Measurements from ENCODE around the gene RTL1. TPM values are rescaled to one million over a fixed set of nuclear protein-coding genes. Genes with fewer than 3 reads are reported as not detected.

Gene RTL1
- total RNA-seq, 1 donor from 2014 or later: not detected

DNA sequence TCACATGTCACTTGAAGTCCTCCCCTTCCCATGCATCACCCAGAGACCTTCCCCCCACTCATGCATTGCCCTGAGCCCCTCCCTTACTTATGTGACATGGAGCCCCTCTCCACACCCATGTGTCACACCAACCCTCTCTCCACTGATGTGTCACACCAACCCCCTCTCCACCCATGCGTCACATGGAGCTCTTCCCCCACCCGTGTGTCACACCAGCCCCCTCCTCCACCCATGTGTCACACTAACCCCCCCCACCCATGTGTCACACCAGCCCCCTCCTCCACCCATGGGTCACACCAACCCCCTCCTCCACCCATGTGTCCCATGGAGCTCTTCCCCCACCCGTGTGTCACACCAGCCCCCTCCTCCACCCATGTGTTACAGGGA, 30.4 kb downstream of the RTL1 start:
- Mint-ChIP-seq H3K27me3 (ENCODE audit: low read depth) (no peaks in the 10 kb centered on the region), H3K4me3 (ENCODE audit: low read depth) (no peak overlapping the region), H3K36me3 (ENCODE audit: low read depth) (no peaks in the 10 kb centered on the region), H3K27ac (no peak overlapping the region), H3K4me1 (ENCODE audit: low read depth) (no peaks in the 10 kb centered on the region), H3K9me3 (no peaks in the 10 kb centered on the region)
- DNase-seq (ENCODE audit: low spot score): no peak
- intact Hi-C loops (cut with micrococcal nuclease): no loop called here

DNA sequence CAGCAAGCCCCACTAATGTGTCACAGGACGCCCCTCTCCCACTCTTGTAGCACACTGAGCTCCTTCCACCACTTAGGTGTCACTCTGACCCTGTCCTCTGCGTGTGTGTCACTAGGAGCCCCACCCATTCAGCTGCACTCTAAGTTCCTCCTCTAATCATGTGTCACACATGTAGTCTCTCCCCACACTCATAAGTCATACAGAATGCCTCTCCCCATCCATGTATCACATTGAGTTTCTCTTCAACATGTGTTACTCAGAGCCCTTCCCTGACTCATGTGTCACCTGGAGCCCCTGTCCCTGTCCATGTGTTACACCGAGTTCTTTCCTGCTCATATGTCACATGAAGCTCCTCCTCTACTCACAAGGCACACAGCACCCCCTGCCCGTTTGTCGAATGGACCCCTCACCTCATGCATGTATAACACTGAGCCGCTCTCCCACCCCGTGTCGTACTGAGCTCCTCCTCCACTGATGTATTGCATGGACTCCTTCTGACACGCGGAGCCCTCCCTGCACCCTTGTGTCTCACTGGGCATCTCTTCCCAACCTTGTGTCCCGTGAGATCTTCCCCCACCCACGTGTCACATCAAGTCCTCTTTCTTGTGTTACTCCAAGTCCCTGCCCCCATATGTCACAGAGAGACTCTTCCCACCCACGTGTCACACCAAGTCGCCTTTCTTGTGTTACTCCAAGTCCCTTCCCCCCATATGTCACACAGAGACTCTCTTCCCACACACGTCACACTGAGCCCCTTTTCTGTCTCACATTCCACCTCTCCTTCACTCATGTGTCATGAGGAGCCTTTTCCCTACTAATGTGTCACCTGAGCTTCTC, 31.0 kb downstream of the RTL1 start:
- intact Hi-C loops (cut with micrococcal nuclease): no loop called here
- no peaks in the 10 kb centered on the region for H3K27me3 Mint-ChIP-seq (ENCODE audit: low read depth)

DNA sequence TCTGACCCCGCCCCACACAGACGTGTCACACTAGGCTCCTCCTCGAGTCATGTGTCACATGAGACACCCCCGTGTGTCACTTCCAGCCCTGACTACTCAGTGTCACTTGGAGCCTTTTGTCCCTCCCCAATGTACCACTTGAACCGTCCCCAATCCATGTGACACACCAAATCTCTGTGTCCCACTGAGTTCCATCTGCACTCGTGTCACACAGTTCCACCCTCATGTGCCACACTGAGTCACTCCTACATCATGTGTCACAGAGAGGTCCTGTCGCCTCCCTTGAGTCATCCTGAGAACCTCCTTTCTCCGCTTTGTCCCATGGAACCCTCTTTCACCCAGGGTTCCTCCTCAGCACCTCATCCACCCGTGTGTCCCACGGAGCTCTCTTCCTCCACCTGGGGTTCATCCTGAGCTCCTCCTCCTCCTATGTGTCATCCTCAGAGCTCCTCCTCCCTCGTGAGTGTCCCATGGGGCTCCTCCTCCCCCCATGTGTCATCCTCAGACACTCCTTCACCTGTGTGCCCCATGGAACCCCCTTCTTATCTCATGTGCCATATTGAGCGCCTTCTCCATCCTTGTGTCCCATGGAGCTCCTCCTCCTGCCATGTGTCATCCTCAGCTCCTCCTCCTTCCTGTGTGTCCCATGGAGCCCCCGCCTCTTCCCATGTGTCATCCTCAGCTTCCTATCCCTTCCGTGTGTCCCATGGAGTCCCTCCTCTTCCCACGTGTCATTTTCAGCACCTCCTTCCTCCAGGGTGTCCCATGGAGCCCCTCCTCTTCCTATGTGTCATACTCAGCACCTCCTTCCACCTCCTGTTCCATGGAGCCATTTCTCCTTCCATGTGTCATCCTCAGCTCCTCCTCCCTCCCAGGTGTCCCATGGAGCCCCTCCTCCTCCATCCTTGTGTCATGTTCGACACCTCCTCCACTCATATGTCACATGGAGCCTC, 32.0 kb downstream of the RTL1 start:
- H3K27ac Mint-ChIP-seq: peak overlapping the region; percentile 13
- intact Hi-C loops (cut with micrococcal nuclease): no loop called here
- H3K4me3 Mint-ChIP-seq (ENCODE audit: low read depth): no peak overlapping the region
- no peak for DNase-seq (ENCODE audit: low spot score)
- H3K36me3 Mint-ChIP-seq (ENCODE audit: low read depth): no peaks in the 10 kb centered on the region
- H3K9me3 Mint-ChIP-seq: no peaks in the 10 kb centered on the region
- H3K4me1 Mint-ChIP-seq (ENCODE audit: low read depth): no peaks in the 10 kb centered on the region
- no peaks in the 10 kb centered on the region for H3K27me3 Mint-ChIP-seq (ENCODE audit: low read depth)

More for the DNA sequence above, 31.0 kb downstream of the RTL1 start:
- peak overlapping the region; percentile 13 for H3K27ac Mint-ChIP-seq
- DNase-seq (ENCODE audit: low spot score): no peak
- H3K36me3 Mint-ChIP-seq (ENCODE audit: low read depth): no peaks in the 10 kb centered on the region
- no peaks in the 10 kb centered on the region for H3K9me3 Mint-ChIP-seq
- no peak overlapping the region for H3K4me3 Mint-ChIP-seq (ENCODE audit: low read depth)
- no peaks in the 10 kb centered on the region for H3K4me1 Mint-ChIP-seq (ENCODE audit: low read depth)

DNA sequence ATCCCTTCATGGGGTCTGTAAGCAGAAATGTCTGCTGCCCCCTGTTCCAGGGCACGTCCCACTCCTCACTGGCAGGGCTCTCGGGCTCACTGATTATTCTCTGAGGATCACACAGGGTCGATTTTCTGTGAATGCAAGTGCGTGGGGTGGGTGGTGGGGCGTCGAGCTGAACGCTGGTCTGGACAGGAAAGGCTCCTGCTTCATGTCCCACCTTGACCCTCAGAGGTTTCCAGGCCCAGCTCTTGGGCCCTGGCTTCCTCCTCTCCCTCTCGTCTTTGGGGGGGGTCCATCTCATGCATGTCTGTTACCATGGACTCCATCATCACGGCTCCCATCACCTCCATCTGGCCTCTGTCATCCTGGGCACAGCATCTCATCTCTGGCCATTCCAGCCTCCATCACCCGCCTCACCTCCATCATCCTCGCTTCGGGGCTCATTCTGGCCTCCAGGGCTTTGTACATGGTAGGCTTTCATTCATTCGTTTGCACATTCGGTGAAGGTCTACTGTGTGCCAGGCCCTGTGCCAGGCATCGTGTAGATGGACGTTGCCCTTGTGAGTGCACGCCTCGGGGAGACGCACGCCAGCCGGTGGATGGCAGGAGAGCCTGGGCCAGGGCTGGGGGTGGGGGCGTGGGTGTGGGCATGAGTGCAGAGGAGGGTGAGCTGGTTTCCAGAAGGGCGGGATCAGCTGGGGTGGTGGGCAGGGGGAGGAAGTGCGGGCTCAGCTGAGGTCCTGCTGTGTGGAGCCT, 34.7 kb downstream of the RTL1 start:
- intact Hi-C loops (cut with micrococcal nuclease): no loop called here
- H3K27ac Mint-ChIP-seq: no peak overlapping the region
- DNase-seq (ENCODE audit: low spot score): no peak
- no peaks in the 10 kb centered on the region for H3K9me3 Mint-ChIP-seq
- no peaks in the 10 kb centered on the region for H3K27me3 Mint-ChIP-seq (ENCODE audit: low read depth)
- H3K4me3 Mint-ChIP-seq (ENCODE audit: low read depth): no peak overlapping the region
- no peaks in the 10 kb centered on the region for H3K36me3 Mint-ChIP-seq (ENCODE audit: low read depth)
- H3K4me1 Mint-ChIP-seq (ENCODE audit: low read depth): no peaks in the 10 kb centered on the region

DNA sequence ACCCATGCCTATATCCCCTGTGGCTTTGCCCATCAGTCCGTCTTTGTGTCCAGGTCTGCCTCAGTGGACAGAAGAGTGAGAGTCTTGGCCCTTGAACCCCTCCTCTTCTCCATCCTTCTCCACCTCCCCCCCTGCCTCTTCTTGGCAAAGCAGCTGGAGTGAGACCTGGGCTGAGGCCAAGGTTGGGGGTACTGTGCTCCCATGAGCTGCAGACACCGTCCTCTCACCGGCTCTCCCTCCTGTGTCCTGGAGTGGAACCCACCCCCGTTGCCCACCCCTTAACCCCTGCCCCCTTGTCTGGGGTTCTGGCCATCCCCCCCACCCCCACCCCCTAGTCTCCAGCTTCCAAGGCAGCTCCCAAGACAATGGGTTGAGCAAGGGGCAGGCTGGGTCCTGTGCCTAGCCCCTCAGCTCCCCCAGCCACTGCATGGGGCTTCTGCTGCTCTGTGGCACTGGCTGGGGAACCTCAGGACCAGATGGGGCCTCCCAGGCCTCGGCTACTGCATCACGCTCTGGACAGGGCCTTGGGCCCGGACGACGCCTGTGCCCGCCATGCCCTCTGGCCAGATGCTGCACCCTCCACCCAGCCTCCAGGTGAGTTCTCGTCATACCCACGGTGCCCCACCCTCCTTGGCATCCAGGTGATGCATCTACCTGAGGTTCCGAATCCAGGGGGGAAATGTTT, 35.7 kb downstream of the RTL1 start:
- H3K36me3 Mint-ChIP-seq (ENCODE audit: low read depth): no peaks in the 10 kb centered on the region
- H3K4me1 Mint-ChIP-seq (ENCODE audit: low read depth): no peaks in the 10 kb centered on the region
- no peak overlapping the region for H3K27ac Mint-ChIP-seq
- H3K9me3 Mint-ChIP-seq: no peaks in the 10 kb centered on the region
- no peak for DNase-seq (ENCODE audit: low spot score)
- no peak overlapping the region for H3K4me3 Mint-ChIP-seq (ENCODE audit: low read depth)
- no peaks in the 10 kb centered on the region for H3K27me3 Mint-ChIP-seq (ENCODE audit: low read depth)
- intact Hi-C loops (cut with micrococcal nuclease): no loop called here

DNA sequence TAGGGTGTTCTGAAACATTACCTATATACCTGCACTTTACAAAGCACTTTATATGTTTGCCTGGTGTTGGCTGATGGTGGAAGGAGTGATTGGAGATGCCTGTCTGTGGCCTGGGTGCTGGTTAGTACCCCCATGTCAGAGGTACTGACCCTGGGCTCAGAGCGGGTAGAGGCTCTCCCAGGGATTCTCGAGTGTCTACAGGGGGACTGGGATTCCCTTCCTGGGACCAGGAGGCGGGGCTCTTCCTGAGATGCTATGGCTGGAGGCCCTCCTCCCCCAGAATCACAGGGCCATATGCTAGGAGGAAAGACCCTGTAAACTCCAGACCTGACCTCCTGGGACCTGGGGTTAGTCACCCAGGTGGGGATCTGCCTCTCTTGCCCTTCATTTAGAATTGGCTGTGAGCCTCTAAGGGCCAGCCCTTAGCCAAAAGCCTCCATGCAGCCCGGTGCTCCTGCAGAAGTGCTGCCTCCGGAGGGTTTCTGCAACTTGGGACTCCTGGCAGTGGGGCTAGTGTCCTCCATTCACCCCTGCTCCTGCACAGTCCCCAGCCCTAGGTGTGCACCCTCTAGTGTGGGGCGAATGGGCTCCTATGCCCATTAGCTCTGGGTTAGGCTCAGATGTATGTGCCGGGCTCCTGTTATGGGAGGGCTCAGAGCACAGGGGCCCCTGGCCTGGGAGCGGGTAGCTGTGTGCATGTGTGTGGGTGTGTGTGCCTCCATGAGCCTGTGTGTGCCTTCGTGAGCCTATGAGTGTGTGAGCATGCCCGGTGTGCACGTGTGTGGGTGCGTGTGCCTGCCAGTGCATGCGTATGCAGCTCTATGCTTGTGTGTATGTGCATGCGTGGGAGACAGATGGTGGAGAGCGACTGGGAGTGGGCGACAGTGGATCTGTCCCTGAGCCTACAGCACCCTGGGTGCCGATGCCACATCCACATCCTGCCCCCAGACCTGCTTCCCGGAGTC, 36.6 kb downstream of the RTL1 start:
- Mint-ChIP-seq H3K36me3 (ENCODE audit: low read depth) (no peaks in the 10 kb centered on the region), H3K27me3 (ENCODE audit: low read depth) (no peaks in the 10 kb centered on the region), H3K4me1 (ENCODE audit: low read depth) (no peaks in the 10 kb centered on the region), H3K4me3 (ENCODE audit: low read depth) (no peak overlapping the region), H3K9me3 (no peaks in the 10 kb centered on the region), H3K27ac (no peak overlapping the region)
- intact Hi-C loops (cut with micrococcal nuclease): no loop called here
- no peak for DNase-seq (ENCODE audit: low spot score)

GRCh38 chr14:100865682-100866591, 37.6 kb downstream of the RTL1 start:
- no peaks in the 10 kb centered on the region for H3K4me1 Mint-ChIP-seq (ENCODE audit: low read depth)
- DNase-seq (ENCODE audit: low spot score): no peak
- H3K36me3 Mint-ChIP-seq (ENCODE audit: low read depth): no peaks in the 10 kb centered on the region
- intact Hi-C loops (cut with micrococcal nuclease): no loop called here
- no peak overlapping the region for H3K27ac Mint-ChIP-seq
- no peak overlapping the region for H3K4me3 Mint-ChIP-seq (ENCODE audit: low read depth)
- H3K27me3 Mint-ChIP-seq (ENCODE audit: low read depth): no peaks in the 10 kb centered on the region
- H3K9me3 Mint-ChIP-seq: no peaks in the 10 kb centered on the region

DNA sequence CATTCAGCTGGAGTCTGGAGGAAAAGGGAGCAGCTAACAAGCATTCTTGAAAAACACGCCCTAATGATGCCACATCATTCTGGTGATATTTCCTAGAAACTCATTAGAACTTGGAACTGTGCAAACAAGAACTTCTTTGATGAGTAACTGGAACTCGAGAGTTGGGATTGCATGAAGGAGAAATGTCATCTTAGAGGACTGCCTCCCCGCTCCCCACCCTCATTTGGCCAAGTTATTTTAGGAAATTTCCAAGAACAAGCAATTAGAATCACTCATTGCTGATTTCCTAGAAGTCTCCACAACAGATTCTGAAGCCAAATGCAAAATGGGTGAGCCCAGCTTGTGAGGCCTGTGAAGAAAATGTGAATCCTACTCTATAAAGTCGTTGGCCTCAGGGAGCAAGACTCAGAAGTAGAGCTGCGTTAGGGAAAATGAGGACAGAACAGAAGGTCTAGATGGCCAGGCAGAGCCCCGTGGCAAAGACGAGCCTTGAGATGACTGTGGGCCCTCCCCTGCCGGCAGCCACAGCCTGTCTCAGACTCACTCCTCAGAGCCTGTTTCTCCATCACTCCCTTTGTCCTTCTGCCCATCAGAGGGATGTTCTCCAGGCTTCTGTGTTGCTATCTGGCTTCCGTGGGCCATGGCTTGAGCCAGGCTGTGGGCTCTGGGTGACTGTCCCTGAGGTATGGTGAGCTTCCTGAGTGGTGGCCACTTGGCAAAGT, 38.4 kb downstream of the RTL1 start:
- no peaks in the 10 kb centered on the region for H3K27me3 Mint-ChIP-seq (ENCODE audit: low read depth)
- H3K4me3 Mint-ChIP-seq (ENCODE audit: low read depth): no peak overlapping the region
- no peak for DNase-seq (ENCODE audit: low spot score)
- no peaks in the 10 kb centered on the region for H3K4me1 Mint-ChIP-seq (ENCODE audit: low read depth)
- H3K27ac Mint-ChIP-seq: no peak overlapping the region
- H3K9me3 Mint-ChIP-seq: no peaks in the 10 kb centered on the region
- H3K36me3 Mint-ChIP-seq (ENCODE audit: low read depth): no peaks in the 10 kb centered on the region
- intact Hi-C loops (cut with micrococcal nuclease): no loop called here

DNA sequence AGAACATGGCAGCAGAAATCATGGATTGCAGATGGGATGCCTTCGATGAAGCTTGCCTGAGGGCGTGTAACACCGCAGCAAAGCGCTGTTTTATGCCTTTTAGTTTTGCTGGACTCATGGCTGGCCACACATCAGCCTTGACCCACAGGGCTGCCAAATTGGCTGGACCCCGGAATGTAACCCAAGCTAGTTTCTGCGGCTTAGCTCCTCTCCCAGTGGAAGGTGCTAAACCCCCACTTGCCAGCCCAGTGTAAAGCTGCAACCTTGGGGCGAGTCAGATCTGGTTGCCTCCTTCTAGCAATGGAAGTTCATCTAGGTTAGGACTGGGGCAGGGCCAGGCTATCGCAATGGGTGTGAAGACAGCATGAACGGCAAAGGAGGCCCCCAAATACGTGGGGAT, 39.3 kb downstream of the RTL1 start:
- no peak for DNase-seq (ENCODE audit: low spot score)

GRCh38 chr14:100862793-100863192, 40.7 kb downstream of the RTL1 start:
- no peak overlapping the region for H3K27ac Mint-ChIP-seq
- H3K27me3 Mint-ChIP-seq (ENCODE audit: low read depth): no peaks in the 10 kb centered on the region
- H3K4me3 Mint-ChIP-seq (ENCODE audit: low read depth): no peak overlapping the region
- H3K36me3 Mint-ChIP-seq (ENCODE audit: low read depth): no peaks in the 10 kb centered on the region
- no peak for DNase-seq (ENCODE audit: low spot score)
- no peaks in the 10 kb centered on the region for H3K4me1 Mint-ChIP-seq (ENCODE audit: low read depth)
- intact Hi-C loops (cut with micrococcal nuclease): no loop called here
- no peaks in the 10 kb centered on the region for H3K9me3 Mint-ChIP-seq

More for the DNA sequence above, 39.3 kb downstream of the RTL1 start:
- H3K4me3 Mint-ChIP-seq (ENCODE audit: low read depth): no peak overlapping the region
- H3K4me1 Mint-ChIP-seq (ENCODE audit: low read depth): no peaks in the 10 kb centered on the region
- H3K27ac Mint-ChIP-seq: no peak overlapping the region
- no peaks in the 10 kb centered on the region for H3K9me3 Mint-ChIP-seq
- intact Hi-C loops (cut with micrococcal nuclease): no loop called here
- H3K27me3 Mint-ChIP-seq (ENCODE audit: low read depth): no peaks in the 10 kb centered on the region
- no peaks in the 10 kb centered on the region for H3K36me3 Mint-ChIP-seq (ENCODE audit: low read depth)

Measured in activated T-helper 2 cell treated with anti-CD3 and anti-CD28 coated beads, Interferon-gamma antibody, Interleukin-2, Interleukin-4, amounts not matched to agents 10 μg/mL and 5 μg/mL and 100 μg/mL, durations not matched to agents 14 hours and 24 hours and 36 hours (primary cell).